C4-2B (cell line): ENCODE measurements around the gene PRDX6.

Experiments used
- ZFX ChIP-seq: fragments of 450-650 bp; IDR thresholded peaks from 2 replicates; pipeline ENCODE4 v1.6.1; 2017
- TF ChIP-seq, protein P1 (sequence below): fragments of 450-650 bp; conservative IDR thresholded peaks from 2 replicates; pipeline ENCODE4 v1.5.1; 2017; ENCODE audit warnings: mild to moderate bottlenecking

DNA sequence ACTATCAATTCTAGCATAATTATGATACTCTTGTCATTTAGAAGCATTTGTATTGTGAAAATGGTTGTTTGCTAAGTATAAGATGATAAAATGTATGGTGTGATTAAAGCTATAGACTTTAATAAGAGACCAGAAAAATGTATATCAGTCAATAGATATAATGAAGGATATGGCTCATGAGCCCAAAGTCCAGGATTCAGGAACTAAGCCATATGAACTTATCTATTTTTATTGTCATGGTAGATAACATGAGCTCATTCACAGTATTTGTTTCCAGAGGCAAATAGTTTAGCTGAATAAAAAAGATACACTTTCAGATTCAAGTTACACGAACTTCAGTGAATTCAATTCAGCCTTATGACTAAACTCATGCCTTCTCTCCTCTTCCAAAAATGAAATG lies 32.7 kb downstream of the PRDX6 start:
- TF ChIP-seq, protein P1, sequence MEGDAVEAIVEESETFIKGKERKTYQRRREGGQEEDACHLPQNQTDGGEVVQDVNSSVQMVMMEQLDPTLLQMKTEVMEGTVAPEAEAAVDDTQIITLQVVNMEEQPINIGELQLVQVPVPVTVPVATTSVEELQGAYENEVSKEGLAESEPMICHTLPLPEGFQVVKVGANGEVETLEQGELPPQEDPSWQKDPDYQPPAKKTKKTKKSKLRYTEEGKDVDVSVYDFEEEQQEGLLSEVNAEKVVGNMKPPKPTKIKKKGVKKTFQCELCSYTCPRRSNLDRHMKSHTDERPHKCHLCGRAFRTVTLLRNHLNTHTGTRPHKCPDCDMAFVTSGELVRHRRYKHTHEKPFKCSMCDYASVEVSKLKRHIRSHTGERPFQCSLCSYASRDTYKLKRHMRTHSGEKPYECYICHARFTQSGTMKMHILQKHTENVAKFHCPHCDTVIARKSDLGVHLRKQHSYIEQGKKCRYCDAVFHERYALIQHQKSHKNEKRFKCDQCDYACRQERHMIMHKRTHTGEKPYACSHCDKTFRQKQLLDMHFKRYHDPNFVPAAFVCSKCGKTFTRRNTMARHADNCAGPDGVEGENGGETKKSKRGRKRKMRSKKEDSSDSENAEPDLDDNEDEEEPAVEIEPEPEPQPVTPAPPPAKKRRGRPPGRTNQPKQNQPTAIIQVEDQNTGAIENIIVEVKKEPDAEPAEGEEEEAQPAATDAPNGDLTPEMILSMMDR = no peak
- TF ChIP-seq ZFX = no peak
